Stimulated activated CD4-positive, alpha-beta T cell treated with anti-CD3 and anti-CD28 coated beads, Interleukin-4, amount 100 ng/mL, for 48 hours (primary cell): ENCODE data around the gene ACO1.

ENCODE experiments used
- DNase-seq, 2 donors: peaks; one replicate each; pipeline ENCODE4 v3.0.0-alpha.2; 2020; ENCODE audit warnings: low read depth in 2 of 2

The ACO1 gene

GRCh38 chr9:32419921-32420320 lies 35.5 kb downstream of the ACO1 start:
- no peak for DNase-seq

DNA sequence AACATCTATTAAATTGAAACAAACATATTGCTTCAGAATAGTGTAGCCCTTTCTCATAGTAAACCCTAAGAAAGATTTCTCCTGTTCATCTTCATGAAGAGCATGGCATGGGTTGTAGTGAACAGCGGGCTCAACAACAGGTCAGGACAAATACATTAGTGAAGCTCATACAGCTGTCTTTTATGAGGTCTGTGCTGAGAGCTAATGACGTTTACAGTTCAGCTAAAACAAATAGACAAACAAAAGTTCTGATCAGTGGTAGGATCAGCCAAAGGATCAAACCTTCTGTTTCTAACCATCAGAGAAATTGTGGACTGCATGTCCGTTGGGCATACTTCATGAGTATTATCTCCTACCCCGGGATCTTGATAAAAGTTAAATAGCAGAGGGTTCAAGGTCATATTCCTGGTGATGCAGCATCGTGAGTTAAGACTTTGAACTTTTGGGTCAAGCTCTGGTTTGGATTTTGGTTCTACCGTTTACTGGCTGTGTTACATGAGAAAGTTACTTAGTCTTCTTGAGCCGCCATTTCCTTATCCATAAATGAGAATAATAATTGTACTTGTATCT lies 37.9 kb downstream of the ACO1 start:
- DNase-seq, result no peak

DNA sequence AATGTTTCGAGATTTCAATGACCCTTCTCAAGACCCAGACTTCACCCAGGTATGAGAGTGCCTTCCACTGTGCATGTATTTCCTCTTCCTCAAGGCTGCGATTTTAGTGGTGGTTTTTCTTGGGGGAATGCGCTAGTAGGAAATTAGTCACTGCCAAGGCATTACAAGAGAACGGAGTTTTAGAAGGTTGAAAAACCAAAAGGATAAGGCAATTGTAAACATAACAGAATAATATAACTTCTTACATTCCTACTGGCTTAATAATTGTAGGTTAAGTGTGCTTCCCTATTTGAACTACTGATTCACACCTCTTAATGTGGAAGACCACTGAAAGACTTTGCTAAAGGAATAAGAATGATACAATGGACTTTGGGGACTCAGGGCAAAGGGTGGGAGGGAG lies 38.9 kb downstream of the ACO1 start:
- no peak for DNase-seq

DNA sequence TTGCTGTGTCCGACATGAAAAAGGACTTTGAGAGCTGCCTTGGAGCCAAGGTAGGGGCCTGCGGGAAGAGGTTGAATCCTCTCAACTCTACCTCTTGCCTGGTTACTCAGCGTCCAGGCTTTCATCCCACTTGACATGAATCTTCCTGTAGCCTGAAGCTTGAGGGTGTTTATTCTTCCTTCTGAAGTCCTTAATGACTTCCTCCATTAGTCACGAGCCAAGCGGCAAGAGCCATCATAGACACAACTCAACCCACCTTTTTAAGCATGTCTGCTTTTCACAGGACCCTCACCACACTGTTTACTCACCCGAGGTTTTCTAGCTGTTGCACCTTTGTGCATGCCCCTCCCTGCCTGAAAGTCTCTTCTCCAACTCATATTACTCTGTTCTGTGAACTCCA lies 40.2 kb downstream of the ACO1 start:
- DNase-seq, result no peak

- DNase-seq, result no peak
These were observed 42.0 kb downstream of the ACO1 start for GRCh38 chr9:32426278-32426939.

DNA sequence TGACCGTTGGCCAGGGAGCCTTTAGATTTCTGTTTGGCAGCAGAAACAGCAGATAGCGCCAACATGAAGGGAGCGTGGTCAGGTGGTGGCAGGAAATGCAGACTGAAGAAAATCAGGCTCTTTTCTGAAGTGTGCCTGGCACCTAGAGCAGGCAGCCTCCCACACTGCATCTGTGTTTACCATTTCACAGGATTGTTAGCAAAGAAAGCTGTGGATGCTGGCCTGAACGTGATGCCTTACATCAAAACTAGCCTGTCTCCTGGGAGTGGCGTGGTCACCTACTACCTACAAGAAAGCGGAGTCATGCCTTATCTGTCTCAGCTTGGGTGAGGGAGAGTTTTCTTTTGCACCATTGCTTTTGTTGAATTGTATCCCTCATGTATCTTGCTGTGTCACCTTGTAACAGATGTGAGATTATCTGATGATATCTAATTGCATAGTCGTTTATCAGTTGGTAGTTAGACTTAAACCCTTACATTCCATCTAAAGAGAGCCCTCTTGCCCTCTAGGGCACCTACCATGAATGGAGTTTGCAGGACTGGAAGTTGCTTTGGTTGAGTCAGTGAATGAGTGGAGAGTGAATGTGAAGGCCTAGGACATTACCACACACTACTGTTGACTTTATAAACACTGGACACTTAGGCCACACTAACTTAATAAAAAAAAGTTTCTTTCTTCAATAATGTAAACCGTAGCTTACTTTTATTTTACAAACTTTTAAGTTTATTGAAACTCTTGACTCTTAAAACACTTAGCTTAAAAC lies 42.8 kb downstream of the ACO1 start:
- no peak for DNase-seq

DNA sequence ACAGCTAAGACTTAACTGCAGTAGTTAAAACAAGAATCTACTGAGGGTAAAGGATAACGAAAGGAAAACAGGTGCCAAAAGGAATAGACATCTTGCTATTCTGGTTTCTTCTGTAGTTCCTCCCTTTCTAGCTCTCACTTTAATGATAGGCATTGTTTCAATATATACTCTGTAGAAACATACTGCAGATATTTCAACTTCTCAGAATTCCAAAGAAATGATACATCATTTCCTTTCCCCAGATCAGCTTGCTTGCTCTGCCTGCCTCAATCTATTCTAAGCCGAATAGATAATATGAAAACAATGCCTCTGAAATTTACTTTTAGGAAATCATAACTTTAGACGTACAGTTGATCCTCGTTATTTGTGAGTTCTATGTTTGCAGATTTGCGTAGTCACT lies 46.3 kb downstream of the ACO1 start:
- no peak for DNase-seq

- DNase-seq, result no peak
These were observed 46.8 kb downstream of the ACO1 start for GRCh38 chr9:32431196-32431595.

DNA sequence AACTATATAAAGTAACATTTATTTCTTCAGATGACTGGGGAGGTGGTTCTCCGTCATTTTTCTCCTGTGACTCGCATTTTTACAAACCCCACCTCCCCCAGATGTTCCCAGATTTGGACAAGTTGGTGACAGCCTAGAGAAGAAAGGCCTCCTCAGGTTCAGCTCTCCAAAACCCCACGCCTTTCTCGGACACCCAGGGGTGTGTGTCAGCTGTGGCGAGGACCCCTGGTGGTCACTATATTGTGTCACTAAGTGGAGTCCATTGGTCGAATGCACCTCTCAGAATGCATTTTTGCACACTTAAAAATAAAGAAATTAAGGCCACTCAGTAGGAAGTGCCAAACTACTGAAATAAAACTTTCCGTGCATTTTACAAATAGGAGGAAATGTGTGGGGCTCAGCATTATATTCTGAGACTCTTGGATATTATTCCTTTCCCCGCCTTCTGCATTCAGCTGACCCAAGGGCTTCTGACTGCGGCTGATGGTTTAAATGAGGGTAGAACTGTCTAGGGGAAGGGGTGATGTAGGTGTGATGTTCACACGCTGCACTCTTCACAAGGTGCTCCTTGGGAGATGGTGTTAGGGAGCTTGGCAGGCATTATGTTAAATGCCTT lies 47.6 kb downstream of the ACO1 start:
- peak; percentile 8 to 12 for DNase-seq

- no peak for DNase-seq
These were observed 50.4 kb downstream of the ACO1 start for GRCh38 chr9:32434892-32435291.

DNA sequence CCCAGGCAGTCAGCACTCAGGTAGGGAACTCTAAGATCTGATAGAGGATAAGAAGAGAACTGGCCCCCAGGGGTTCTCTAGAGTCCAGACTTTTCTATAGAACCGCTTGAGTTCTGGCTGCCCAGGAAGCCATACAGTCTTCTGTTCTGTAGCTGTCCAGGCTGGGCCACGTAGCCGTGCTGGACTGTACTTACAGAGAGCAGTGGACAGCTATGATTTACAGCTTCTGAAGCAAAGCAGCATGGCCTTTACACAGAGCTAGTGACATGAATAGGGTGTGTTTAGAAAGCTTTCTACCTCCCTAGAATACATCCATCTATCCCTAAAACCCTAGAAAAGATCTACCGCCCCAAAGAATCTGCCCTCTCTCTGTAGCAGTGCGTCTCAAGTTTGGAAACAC lies 57.2 kb downstream of the ACO1 start:
- DNase-seq, result no peak

DNA sequence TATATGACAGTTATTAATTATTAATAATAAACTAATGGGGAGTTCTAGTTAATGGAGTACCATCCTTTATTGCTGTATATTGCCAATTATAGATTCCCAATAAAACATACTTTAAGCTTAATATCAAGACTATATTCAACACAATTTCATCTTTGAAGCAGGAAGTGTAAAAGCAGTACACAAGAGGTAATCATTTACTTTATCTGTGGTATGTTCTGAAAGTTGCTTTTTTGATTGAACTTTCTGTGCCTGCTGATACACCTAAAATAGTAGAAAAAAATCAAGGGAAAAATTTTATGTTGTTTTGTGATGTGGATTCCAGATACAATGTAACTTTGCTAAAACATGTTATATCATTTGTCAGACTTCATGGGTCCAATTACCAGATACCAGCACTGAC lies 58.0 kb downstream of the ACO1 start:
- no peak for DNase-seq

DNA sequence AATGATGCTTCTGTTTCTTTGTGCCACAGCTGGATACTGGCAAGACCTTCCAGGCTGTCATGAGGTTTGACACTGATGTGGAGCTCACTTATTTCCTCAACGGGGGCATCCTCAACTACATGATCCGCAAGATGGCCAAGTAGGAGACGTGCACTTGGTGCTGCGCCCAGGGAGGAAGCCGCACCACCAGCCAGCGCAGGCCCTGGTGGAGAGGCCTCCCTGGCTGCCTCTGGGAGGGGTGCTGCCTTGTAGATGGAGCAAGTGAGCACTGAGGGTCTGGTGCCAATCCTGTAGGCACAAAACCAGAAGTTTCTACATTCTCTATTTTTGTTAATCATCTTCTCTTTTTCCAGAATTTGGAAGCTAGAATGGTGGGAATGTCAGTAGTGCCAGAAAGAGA lies 65.5 kb downstream of the ACO1 start:
- DNase-seq, result no peak

- no peak for DNase-seq
These were observed 69.8 kb downstream of the ACO1 start for GRCh38 chr9:32454280-32454679.

GRCh38 chr9:32455738-32456137 lies 71.3 kb downstream of the ACO1 start:
- DNase-seq, result no peak

DNA sequence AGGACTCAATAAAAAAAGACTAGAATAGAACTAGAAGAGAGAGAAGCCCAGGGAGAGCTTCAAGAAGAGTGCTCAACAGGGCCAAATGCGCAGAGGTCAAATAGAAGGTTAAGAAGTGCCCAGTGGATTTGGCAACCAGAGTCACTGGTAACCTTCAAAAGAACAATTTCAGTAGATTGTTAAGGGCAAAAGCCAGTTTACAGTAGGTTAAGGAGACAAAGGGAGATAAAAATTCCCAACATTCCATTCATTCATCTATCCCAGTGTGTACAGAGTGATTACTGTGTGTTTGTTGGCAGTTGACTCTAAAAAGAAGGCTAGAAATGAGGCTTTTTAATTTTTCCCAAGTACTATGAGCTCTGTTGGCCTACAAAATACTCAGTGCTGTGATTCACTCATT lies 72.1 kb downstream of the ACO1 start:
- no peak for DNase-seq

DNA sequence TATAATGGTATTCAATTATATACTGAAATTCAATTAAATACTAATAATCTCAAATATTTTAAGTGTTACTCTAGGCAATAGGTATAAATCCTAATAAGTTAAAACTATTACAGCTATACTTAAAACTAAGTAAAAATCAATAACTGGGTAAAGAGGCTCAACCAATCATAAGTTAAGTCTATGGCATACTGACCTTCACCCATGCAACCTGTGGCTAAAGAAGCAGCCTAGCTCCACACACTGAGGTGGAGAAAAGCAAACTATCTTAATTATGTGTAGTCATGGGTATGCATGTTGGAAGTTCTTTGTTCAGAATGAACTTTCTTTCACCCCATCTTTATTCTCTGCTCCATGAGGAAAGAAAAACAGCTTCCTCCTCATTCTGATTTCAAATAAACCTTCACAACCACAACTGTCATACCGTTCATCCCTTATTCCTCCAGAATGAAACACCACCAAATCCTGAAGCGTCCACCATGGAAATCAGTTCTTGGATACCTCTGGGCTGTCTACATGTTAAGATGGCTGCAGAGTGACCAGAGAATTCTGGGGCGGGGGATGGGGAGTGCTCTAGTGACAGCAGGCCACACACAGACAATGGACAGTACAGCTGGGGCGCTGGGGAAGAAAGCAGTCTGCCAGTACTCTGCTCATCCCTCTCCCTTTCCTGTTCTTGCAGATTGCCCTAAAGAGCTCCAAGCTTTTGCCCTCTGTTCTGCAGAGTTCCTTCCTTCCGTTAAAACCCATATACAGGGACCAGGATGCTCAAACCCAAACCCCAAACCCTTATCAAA lies 79.3 kb downstream of the ACO1 start:
- no peak for DNase-seq

GRCh38 chr9:32468740-32469139 lies 84.3 kb downstream of the ACO1 start:
- DNase-seq, result no peak

GRCh38 chr9:32472344-32472743 lies 87.9 kb downstream of the ACO1 start:
- DNase-seq, result no peak

DNA sequence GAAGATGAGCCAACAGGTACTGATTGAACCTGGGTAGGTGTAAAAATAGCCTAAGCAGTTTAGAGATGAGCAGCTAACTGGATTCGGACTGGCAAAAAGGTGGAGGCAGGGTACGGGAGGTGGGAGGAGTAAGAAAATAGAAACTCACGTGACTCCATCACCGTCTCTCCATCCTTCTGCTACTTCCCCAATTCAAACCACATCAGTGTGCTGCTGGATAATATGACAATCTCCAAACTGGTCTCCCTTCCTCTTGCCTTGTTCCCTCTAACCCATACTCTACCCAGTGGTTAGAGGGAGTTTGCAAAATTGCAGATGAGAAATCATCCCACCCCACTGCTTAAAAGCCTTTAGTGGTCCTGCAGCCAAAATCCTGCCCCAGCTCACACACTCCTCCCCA lies 98.9 kb downstream of the ACO1 start:
- DNase-seq, result no peak

- no peak for DNase-seq
These were observed 102.6 kb downstream of the ACO1 start for GRCh38 chr9:32486839-32487562.
